GM21576 (cell line): Measurements from ENCODE around the gene CDH13.

Experiments used
- ATAC-seq: cut with Tn5 transposase; IDR thresholded peaks from one replicate; pipeline ENCODE4 v1.9.1; 2021; ENCODE audit warnings: mild to moderate bottlenecking, moderate library complexity; ENCODE audit not compliant: unreplicated experiment

Gene CDH13

DNA sequence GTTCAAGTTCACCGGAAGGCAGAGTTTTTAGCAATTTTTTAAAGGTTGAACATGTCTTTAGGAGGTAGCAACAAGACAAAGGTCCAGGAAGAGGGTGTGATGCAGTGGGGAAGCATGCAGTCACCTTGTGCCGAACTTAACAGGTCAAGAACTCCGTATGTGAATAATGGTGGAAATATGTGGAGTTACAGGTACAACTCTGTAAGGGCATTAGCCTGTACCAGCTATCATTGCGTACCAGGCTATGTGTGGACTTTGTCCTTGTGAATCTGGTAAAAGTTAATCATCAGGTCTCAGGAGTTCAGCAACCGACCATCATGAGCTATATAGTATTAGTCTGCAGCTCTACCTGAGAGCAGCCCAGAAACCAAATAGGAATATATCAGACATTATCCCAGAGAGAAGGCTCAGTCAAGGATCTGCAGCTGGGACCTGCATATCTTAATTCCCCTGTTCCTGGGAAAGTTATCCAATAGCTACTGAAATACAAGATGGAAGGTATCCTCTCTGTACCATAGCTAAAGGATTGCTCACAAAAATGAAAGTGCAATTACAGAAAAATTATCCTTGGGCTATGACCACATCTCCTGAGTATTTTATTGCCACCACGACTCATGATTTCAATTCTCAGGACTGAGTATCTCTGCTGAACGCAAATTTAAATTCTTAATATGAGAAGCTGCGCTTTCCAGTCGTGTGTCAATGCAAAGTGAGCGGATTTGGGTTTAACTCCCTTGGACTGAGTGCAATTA, 469.3 kb downstream of the CDH13 start:
- ATAC-seq = no peak

DNA sequence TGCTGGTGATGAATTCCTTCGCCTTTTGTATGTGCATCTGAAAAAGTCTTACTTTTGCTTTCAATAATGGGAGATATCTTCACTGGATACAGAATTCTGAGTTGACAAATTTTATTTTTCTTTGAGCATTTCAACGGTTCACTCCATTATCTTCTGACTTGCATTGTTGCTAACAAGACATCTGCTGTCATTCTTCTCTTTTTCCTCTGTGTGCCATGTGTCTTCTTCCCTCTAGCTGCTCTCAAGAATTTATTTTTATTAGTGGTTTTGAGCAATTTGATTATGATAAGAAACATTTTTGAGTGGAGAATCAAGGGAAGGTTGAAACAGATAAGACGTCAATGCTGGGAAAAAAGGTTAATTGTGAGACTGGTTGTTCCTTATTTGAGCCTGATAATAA, 471.8 kb downstream of the CDH13 start:
- no peak for ATAC-seq

GRCh38 chr16:83100679-83101078, 473.9 kb downstream of the CDH13 start:
- no peak for ATAC-seq

DNA sequence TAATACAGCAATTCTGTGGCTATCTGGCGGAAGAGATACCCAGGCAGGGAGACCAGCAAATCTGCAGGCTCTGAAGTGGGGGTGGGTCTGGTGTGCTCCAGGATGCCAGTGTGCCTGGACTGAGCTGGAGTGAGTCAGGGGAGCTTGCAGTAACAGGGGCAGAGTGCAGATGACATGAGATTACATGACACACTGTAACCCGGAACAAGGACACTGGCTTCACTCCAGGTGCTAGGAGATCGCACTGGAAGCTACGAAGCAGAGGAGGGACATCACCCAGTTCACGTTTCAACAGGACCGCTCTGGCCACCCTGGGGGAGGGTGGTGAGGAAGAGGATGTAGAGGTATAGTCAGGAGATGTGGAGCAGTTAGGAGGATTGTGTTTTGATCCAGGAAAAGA, 475.6 kb downstream of the CDH13 start:
- ATAC-seq = no peak

GRCh38 chr16:83105279-83106077, 478.7 kb downstream of the CDH13 start:
- ATAC-seq = no peak

DNA sequence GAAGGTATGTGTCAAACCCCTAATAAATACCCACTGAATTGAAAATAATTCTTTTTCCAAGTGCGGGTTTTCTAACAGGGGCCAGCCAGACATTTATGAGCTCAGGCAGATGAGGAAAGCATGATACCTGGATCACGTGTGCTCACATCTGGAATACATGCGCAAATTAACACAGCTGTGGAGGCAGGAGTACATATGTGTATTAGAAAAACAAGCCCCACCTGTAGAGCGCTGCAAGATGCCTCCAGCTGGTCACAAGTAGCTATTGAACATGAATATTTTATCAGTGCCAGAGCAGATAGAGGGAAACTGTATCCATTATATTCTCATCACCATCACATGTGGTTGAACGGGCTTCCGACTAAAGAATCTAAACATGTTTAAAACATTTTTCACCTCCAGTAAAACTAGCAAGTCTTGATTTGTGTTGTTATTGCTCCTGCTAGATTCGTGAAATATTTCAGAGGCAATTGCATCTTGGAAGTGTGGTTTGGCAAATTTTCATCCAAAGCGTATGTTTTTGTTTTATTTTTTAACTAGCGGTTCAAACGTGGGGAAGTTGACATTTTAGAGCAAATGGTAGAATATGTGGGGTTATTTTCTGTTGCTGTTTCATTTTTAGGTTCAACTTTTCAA, 482.8 kb downstream of the CDH13 start:
- no peak for ATAC-seq

DNA sequence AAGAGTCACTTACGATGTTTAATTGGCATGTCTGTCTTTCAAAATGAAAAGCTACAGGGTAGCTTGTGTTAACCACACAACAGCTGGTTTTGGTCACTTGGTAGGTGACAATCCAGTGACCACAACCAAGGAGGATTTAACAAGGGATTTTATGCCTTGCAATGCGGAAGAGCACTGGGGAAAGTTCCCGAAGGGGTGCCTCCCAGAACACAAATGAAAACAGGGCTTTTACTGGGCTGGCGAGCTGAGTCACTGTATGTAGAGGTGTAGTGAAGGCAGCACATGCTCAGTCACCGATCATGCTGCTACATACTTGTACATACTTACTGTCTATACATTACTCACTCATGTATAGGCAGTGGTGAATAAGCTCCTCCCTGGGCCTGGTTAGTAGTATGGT, 483.5 kb downstream of the CDH13 start:
- no peak for ATAC-seq

DNA sequence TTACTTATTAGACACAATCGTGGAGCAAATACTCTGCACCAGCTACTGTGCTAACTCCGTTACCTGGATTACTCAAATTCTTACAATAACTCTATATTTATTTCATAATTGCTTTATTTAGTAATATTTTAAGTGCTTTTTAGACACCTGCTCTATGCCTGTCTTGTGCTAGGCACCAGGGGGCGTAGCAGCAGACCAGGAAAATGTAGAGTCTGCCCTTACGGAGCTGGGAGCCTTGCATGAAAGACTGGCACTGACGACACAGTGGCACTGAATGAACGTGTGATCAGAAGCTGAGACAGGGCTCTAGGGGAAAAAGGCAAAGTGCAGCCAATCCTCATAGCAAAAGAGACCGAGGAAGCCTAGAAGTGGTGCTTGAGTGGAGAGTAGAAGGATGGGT, 486.5 kb downstream of the CDH13 start:
- no peak for ATAC-seq

GRCh38 chr16:83113811-83114210, 487.0 kb downstream of the CDH13 start:
- no peak for ATAC-seq

DNA sequence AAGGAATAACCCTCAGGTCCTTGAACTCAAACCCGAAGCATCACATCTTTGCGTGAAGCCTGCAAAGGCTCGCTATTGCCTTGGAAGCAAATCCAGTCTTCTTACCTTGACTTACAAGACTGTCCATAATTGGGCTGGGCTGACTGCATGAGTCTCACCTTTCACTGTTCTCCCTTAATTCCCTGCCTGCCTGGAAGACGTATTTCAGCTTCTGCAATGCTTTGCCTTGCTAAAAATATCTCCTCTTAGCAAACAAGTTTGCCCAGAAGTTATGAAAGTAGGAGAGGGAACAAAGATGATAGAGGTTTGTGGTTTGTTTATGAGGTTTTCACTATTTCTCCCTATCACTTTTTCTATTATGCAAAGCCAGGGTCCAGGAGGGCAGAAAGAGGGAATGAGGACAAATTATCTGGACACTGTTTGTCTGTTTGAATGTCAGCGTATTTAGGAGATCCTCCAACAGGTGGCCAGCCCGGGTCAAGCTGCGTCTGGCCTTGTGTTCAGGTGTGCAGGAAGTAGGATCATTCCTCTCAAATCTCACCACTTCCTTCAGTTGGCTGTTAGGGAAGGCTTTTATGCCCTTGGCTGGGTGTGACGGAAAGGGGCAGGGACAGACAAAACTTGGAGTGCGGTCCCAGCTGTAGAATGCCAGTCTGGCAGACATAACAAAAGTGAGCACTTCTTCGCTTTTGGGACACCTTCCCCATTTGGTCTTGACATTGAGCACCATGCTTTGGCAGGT, 488.9 kb downstream of the CDH13 start:
- ATAC-seq = no peak

DNA sequence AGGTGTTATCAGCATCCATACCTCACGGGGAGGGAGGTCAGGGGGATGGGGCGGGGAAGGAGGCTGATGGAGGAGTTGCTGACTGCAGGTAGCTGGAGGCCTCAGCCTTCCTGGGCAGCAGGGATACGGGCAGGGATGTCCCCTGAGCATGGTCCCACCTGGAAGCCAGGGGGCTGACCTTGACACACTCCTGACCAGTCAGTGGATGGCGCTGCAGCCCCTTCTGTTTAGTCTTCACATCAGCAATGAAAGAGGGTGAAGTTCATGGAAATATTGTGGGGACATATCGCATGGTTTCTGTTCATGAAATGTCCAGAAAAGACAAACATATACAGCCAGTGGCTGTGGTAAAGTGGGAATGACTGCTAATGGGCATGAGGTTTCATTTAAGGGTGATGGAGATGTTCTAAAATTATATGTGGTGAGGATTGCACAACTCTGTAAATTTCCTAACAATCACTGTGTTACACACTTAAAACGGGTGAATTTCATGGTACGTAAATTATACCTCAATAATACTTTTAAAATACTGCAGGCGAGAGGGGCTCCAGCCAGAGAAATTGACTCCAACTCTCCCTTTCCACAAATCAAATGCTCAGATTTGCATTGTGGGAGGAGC, 489.6 kb downstream of the CDH13 start:
- ATAC-seq = no peak

- ATAC-seq = no peak
Observed at GRCh38 chr16:83117810-83118209, 491.0 kb downstream of the CDH13 start.

GRCh38 chr16:83118365-83118764, 491.6 kb downstream of the CDH13 start:
- ATAC-seq = no peak

DNA sequence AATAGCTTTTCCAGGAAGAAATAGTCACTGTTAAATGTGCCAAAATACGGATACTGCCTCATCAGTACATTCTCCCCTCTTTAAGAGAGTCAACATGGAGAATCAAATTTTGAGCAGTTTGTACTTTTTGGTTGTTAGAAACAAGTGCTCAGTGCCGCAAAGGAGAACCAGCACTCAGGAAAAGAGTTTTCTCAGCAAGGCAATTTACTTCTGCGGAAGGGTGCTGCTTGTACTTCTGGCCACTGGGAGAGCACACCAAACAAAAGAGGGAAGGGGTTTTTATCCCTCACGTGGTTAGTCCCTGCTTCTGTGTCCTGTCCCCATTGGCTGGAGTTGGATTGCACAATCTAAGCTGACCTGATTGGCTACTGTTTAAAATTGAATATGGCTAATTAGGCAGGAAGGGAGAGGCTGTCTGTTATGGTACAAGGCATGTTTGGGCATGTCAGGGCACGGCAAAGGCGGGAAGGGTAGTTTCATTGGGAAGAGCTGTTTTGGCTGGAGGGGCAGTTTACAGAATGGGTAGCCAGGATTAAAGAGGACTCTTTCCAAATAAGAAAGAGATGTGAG, 499.3 kb downstream of the CDH13 start:
- no peak for ATAC-seq

- ATAC-seq = no peak
Observed at GRCh38 chr16:83128041-83128440, 501.3 kb downstream of the CDH13 start.

DNA sequence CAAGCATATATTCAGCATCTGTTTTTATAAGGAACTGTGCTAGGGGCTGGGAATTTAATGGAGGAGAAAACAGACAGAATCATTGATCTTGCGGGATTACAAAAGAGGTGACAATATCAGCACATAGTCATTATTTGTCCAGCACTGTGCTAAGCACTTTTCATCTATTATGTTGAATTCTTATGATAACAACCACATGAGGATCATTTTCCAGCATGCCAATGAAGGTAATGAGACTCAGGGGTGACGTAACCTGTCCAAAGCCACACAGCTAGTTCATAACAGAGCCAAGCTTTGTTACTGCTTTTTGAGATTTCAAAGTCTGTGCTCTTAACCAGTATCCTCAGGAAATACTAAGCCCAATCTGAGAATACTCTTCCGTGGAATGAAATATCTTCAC, 503.3 kb downstream of the CDH13 start:
- ATAC-seq = no peak

GRCh38 chr16:83134638-83135037, 507.9 kb downstream of the CDH13 start:
- no peak for ATAC-seq

DNA sequence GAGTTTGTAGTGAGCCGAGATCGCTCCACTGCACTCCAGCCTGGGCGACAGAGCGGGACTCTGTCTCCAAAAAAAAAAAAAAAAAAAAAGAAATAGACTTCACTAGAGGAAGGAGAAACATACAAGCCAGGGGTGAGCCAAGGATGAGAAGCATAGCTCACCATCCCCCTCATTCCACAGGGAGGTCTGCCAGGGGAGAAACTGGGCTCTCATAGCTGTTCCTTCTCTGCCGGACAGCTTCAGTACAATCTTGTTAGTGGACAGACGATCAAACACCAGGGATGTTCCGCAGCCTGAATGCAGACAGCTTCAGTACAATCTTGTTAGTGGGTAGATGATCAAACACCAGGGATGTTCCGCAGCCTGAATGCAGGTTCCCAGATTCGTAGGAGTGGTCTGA, 509.6 kb downstream of the CDH13 start:
- no peak for ATAC-seq

GRCh38 chr16:83136924-83137323, 510.2 kb downstream of the CDH13 start:
- no peak for ATAC-seq

- no peak for ATAC-seq
Observed at GRCh38 chr16:83137326-83137781, 510.6 kb downstream of the CDH13 start.
